Activated T-helper 1 cell treated with anti-CD3 and anti-CD28 coated beads, Interleukin-12 subunit alpha, Interleukin-12 subunit beta, Interleukin-2, Interleukin-4 antibody, amounts not matched to agents 30 ng/mL and 10 ng/mL and 1 ng/mL, durations not matched to agents 14 hours and 24 hours and 36 hours (primary cell): ENCODE measurements around the gene CD38. TPM values are rescaled to one million over a fixed set of nuclear protein-coding genes. Genes with fewer than 3 reads are reported as not detected.
A peak's percentile ranks its signal among the peaks of the same experiment; 100 is the strongest.
"Not testable (repeated sequence)": the region's sequence is repeated elsewhere in the genome, so short reads cannot be mapped to it uniquely, and the experiment has no call there.

Source experiments
- DNase-seq: peaks from one replicate; pipeline ENCODE4 v3.0.0; 2021; ENCODE audit warnings: low spot score
- H3K27ac Mint-ChIP-seq: one replicate; pipeline ENCODE4 v1.8.0; 2021; ENCODE audit warnings: mild to moderate bottlenecking, mixed read lengths
- H3K27me3 Mint-ChIP-seq: one replicate; pipeline ENCODE4 v1.8.0; 2022; ENCODE audit warnings: mild to moderate bottlenecking, moderate library complexity, mixed read lengths; ENCODE audit not compliant: insufficient read depth
- H3K36me3 Mint-ChIP-seq: one replicate; pipeline ENCODE4 v1.8.0; 2021; ENCODE audit warnings: low read depth, mixed read lengths
- H3K4me1 Mint-ChIP-seq: one replicate; pipeline ENCODE4 v1.8.0; 2021; ENCODE audit warnings: low read depth, mixed read lengths
- H3K4me3 Mint-ChIP-seq: one replicate; pipeline ENCODE4 v1.8.0; 2021; ENCODE audit warnings: mild to moderate bottlenecking, moderate library complexity, mixed read lengths
- H3K9me3 Mint-ChIP-seq: one replicate; pipeline ENCODE4 v1.8.0; 2021; ENCODE audit warnings: mixed read lengths
- intact Hi-C: fragments of 100-400 bp; cut with micrococcal nuclease; formaldehyde crosslinking; loops from one replicate; pipeline ENCODE4 v1.15.1; 2024
- total RNA-seq: library from RNA; stranded (reverse); gene quantifications from 2 replicates; pipeline ENCODE4 v1.2.3, GENCODE V29; 2022

CD38 gene
- total RNA-seq, 1 donor from 2014 or later: 152 TPM

DNA sequence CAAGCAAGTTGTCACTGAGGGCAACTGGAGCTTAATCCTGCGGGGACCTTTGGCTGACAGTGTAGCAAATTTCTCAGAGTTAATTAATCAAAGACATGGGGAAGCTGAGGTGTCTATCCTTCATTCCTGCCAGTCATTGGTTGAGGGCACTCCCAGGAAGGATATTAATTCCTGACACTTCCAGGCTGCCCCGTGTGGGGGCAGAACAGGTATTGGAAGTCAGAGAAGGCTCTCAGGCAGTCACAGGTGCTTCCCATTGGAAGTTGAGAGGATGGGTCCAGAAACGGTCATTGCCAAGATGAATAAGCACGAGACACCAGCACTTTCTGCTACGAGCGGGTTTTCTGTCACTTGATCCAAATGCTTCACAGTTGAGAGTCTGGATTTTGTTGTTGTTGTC, 29.1 kb upstream of the CD38 start:
- Mint-ChIP-seq H3K4me1 (peaks cover 30% of the 10 kb centered on the region), H3K27ac (no peak overlapping the region), H3K27me3 (no peaks in the 10 kb centered on the region), H3K4me3 (no peak overlapping the region), H3K9me3 (peaks cover 31% of the 10 kb centered on the region), H3K36me3 (peaks cover 15% of the 10 kb centered on the region)
- intact Hi-C loops: no loop called here
- no peak for DNase-seq

DNA sequence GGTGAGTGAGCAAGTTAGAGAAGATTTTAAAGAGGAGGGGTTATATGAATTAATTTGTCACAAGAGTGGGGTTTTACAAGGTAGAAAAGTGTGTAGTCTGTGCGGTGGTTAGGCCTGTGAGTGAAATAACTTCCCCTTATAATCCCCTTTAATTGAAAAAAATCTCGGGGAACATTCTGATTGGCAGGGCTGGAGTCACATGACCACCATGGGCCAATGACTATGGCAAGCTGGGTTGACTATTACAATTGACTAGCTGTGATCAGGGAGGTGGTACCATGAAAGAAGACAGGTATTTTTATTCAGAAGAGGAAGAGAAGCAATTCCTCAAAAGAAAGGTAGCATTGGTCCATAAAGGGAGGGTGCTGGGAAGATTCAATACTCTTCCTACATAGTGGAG, 27.0 kb upstream of the CD38 start:
- H3K9me3 Mint-ChIP-seq: peaks cover 18% of the 10 kb centered on the region
- peaks cover 44% of the 10 kb centered on the region for H3K4me1 Mint-ChIP-seq
- peak overlapping the region; percentile 9 for H3K27ac Mint-ChIP-seq
- H3K27me3 Mint-ChIP-seq: no peaks in the 10 kb centered on the region
- peaks cover 3% of the 10 kb centered on the region for H3K36me3 Mint-ChIP-seq
- no peak for DNase-seq
- H3K4me3 Mint-ChIP-seq: no peak overlapping the region
- intact Hi-C loops: no loop called here

DNA sequence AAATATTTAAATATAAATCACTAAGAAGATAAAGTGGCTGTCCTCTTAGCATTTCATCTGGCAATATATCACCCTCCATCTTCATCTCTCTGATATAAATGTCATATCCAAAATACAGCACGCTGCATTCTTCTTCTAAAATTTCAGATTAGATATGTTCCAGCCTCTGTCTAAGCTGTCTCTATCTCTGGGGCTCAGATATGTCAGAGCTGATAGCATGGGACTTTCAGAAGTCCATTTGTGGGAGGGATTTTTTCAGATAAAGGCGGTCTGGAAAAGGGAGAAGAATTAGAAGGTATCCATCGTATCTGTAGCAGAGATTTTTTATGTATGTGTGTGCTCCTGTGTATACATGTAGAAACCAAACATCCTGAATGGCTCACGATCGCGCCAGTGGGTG, 25.0 kb upstream of the CD38 start:
- H3K4me1 Mint-ChIP-seq: peaks cover 44% of the 10 kb centered on the region
- H3K27ac Mint-ChIP-seq: peak overlapping the region; percentile 94
- no peak overlapping the region for H3K4me3 Mint-ChIP-seq
- no peaks in the 10 kb centered on the region for H3K27me3 Mint-ChIP-seq
- DNase-seq: no peak
- no peaks in the 10 kb centered on the region for H3K36me3 Mint-ChIP-seq
- intact Hi-C loops: loop anchor here (2.0 kb wide), 1 partner anchor 52 kb away; no protein-coding TSS in a partner anchor
- H3K9me3 Mint-ChIP-seq: peaks cover under 1% of the 10 kb centered on the region

DNA sequence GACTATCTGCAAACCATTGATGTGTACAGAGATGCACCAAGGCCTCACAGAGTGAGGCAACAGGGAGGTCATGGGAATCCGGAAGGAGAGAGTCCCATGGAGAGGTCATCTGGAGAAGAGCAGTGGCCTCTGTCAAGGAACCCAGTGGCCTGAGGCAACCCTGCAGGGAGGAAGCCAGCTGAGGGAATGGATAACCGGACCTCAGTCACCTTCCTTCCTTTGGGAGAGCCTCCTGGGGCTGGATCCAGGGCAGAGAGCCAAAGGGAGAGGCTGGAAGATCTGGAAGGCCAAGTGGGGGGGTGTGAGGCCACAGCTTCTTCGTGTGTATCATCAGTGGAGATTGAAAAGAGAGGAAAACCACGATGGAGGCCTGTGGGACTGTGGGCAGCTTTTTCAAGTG, 24.3 kb upstream of the CD38 start:
- Mint-ChIP-seq H3K9me3 (no peaks in the 10 kb centered on the region), H3K27me3 (no peaks in the 10 kb centered on the region), H3K27ac (peak overlapping the region; percentile 94), H3K36me3 (no peaks in the 10 kb centered on the region), H3K4me1 (peaks cover 44% of the 10 kb centered on the region), H3K4me3 (peak overlapping the region; percentile 45)
- intact Hi-C loops: loop anchor here (1.0 to 2.0 kb wide), 2 partner anchors 7 to 53 kb away; no protein-coding TSS in a partner anchor
- no peak for DNase-seq

DNA sequence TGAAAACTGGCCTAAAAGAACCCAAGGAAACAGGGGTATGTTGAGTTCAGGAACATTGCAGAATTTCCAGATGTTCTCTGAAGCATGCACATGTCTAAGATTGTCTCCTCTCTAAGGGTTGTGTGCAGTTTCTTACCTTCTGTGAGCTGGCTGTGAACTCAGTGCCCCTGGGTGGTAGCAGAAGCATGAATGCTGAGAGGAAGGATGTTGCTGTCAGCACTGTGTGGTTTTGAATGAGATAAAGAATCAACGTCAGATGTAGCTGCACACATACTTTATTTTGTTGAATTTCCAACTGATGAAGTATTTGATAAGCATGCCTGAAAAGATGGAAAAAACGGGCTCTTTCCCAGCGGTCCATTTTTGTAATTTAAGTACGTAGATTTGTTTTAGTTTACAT, 23.8 kb upstream of the CD38 start:
- DNase-seq: peak; percentile 56
- H3K9me3 Mint-ChIP-seq: peaks cover under 1% of the 10 kb centered on the region
- peak overlapping the region; percentile 94 for H3K27ac Mint-ChIP-seq
- intact Hi-C loops: loop anchor here (1.0 kb wide), 1 partner anchor 8 kb away; no protein-coding TSS in a partner anchor
- H3K4me3 Mint-ChIP-seq: peak overlapping the region; percentile 43
- H3K27me3 Mint-ChIP-seq: no peaks in the 10 kb centered on the region
- no peaks in the 10 kb centered on the region for H3K36me3 Mint-ChIP-seq
- peaks cover 44% of the 10 kb centered on the region for H3K4me1 Mint-ChIP-seq

DNA sequence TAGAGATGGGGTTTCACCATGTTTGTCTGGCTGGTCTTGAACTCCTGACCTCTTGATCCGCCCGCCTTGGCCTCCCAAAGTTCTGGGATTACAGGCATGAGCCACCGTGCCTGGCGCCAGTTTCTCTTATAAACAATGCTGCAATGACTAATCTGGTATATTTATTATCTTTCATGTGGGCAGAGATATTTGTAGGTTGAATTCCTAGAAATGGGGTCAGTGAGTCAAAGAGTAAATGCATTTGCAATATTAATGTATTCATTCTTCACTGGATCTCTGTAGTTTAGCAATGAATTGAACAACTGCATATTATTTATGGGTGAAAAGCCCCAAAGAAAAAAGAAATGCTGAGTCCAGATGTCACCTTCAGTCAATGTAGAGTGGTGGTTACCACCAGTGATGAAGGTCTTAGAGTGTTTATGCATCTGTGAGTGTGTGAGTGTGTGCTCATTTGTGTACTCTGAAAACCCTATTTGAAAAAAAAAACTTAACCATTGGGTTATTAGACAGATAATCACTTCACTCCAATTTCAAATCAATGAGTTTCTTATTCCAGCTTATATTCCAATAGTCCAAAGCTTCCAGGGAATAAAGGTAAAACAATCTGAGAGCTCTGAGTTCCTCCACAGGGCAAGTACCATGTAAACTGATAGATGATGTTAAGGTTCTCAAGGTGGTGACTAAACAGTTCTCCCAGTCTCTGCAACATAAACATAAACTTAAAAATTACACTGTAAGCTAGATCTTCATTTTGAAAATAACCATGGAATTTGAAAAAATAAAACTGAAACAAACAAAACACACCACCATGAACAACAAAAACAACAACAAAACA, 22.6 kb upstream of the CD38 start:
- H3K27me3 Mint-ChIP-seq: no peaks in the 10 kb centered on the region
- peaks cover 1% of the 10 kb centered on the region for H3K36me3 Mint-ChIP-seq
- intact Hi-C loops: loop anchor here (1.0 to 5.0 kb wide), 15 partner anchors 11 to 1822 kb away; partner anchors contain the start of genes CD38, CPEB2, FAM200B and FBXL5
- peaks cover 4% of the 10 kb centered on the region for H3K9me3 Mint-ChIP-seq
- H3K4me3 Mint-ChIP-seq: peak overlapping the region; percentile 76
- no peak for DNase-seq
- peak overlapping the region; percentile 94 for H3K27ac Mint-ChIP-seq
- peaks cover 49% of the 10 kb centered on the region for H3K4me1 Mint-ChIP-seq

DNA sequence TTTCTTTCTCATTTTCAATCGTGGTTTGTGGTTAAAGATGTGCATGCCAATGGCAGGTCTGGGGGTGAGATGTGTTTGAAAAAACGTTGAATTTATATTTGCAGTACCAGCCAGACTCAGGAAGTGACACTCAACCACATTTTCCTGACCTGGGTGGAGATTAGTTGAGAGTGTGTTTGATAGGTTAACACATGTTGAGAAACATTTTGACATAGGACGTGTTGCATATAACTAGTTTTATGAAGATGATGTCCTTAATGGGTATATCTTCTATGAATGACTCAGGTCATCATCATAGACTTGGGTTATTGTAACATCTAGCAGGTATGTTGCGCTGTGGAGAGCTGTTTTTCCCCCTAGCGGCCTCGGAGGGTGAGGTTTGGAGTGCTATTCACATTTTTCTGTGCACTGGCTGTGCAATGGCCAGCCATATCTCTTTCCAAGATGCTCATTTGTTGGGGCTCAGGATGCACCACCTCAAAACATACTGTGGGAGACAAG, 21.7 kb upstream of the CD38 start:
- no peaks in the 10 kb centered on the region for H3K27me3 Mint-ChIP-seq
- peaks cover 54% of the 10 kb centered on the region for H3K4me1 Mint-ChIP-seq
- intact Hi-C loops: loop anchor here (1.0 to 5.0 kb wide), 15 partner anchors 10 to 1821 kb away; partner anchors contain the start of genes CD38, CPEB2, FAM200B and FBXL5
- H3K4me3 Mint-ChIP-seq: peak overlapping the region; percentile 76
- peak overlapping the region; percentile 94 for H3K27ac Mint-ChIP-seq
- peaks cover 4% of the 10 kb centered on the region for H3K9me3 Mint-ChIP-seq
- peak; percentile 73 for DNase-seq
- H3K36me3 Mint-ChIP-seq: peaks cover 1% of the 10 kb centered on the region

DNA sequence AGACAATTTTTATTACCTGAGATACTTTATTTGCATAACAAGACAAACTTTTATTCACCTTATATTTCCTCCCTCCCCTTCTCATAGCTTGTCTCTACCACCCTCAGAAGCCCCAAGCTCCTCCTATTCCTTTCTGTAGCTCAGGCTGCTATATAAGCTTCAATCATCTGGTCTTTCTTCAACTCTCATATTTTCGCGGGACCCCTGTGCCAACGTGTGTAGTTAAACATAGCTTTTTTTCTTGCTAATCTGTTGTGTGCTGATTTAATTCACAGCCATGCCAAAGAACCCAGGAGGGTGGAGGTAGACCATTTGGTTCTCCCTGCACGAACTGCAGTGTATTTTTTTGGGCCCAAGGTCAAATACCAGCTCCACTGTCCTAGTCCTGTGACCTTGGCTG, 21.1 kb upstream of the CD38 start:
- intact Hi-C loops: loop anchor here (5.0 kb wide), 4 partner anchors 755 to 1820 kb away; partner anchors contain the start of genes CPEB2 and LAP3
- Mint-ChIP-seq H3K4me3 (peak overlapping the region; percentile 76), H3K9me3 (peaks cover 4% of the 10 kb centered on the region), H3K27me3 (no peaks in the 10 kb centered on the region), H3K36me3 (peaks cover 1% of the 10 kb centered on the region), H3K4me1 (peaks cover 56% of the 10 kb centered on the region), H3K27ac (peak overlapping the region; percentile 94)
- DNase-seq: no peak

DNA sequence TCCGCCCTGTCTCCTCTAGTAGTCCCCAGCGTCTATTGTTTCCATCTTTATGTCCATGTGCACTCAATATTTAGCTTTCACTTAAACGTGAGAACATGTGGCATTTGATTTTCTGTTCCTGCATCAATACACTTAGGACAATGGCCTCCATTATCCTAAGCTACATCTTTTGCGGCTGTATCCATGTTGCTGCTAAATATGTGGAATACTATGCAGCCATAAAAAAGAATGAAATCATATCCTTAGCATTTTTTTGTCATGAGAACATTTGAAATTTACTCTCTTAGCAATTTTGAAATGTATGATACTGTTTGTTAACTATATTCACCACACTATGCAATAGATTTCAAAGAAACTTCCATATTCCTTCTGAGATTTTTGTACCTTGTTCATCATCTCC, 19.8 kb upstream of the CD38 start:
- Mint-ChIP-seq H3K4me1 (peaks cover 59% of the 10 kb centered on the region), H3K27me3 (no peaks in the 10 kb centered on the region), H3K4me3 (no peak overlapping the region), H3K27ac (peak overlapping the region; percentile 74), H3K36me3 (peaks cover 1% of the 10 kb centered on the region), H3K9me3 (peaks cover 4% of the 10 kb centered on the region)
- intact Hi-C loops: loop anchor here (5.0 kb wide), 4 partner anchors 756 to 1819 kb away; partner anchors contain the start of genes CPEB2 and LAP3
- DNase-seq: no peak

DNA sequence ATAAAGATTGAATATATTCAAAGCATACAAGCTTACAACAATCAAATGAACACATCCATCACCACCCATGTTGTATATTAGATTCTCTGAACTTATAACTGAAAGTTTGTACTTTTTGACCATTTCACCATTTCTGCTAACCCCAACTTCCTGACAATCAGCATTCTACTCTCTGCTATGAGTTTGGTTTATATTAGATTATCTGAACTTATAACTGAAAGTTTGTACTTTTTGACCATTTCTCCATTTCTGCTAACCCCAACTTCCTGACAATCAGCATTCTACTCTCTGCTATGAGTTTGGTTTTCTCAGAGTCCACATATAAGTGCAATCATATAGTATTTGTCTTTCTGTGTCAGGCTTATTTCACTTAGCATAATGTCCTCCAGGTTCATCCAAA, 15.7 kb upstream of the CD38 start:
- intact Hi-C loops, H3K27ac Mint-ChIP-seq, H3K36me3 Mint-ChIP-seq, DNase-seq, H3K27me3 Mint-ChIP-seq: not testable (repeated sequence)
- H3K4me3 Mint-ChIP-seq: peak overlapping the region; percentile 10
- peaks cover 55% of the 10 kb centered on the region for H3K4me1 Mint-ChIP-seq
- H3K9me3 Mint-ChIP-seq: peaks cover 13% of the 10 kb centered on the region

DNA sequence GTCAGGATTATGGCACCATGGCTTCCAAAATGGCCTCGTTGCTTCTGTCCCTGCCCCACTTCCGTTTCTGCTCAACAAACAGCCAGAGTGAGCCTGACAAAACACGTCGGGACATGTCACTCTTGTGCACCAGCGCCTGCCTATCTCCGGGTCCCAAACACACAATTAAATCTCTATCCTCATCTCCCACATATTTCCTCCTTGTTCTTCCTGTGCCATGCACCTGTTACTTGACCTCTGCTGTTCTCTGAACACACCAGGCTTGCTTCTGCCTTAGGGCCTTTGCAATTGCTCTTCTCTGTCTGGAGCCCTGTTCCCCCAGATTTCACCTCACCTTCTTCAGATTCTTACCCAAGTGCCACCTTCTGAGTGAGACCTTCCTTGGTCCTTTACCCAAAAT, 12.7 kb upstream of the CD38 start:
- H3K36me3 Mint-ChIP-seq: peaks cover 9% of the 10 kb centered on the region
- intact Hi-C loops: no loop called here
- peak overlapping the region; percentile 43 for H3K4me3 Mint-ChIP-seq
- DNase-seq: no peak
- H3K9me3 Mint-ChIP-seq: peaks cover 9% of the 10 kb centered on the region
- H3K4me1 Mint-ChIP-seq: peaks cover 68% of the 10 kb centered on the region
- no peaks in the 10 kb centered on the region for H3K27me3 Mint-ChIP-seq
- H3K27ac Mint-ChIP-seq: peak overlapping the region; percentile 87

DNA sequence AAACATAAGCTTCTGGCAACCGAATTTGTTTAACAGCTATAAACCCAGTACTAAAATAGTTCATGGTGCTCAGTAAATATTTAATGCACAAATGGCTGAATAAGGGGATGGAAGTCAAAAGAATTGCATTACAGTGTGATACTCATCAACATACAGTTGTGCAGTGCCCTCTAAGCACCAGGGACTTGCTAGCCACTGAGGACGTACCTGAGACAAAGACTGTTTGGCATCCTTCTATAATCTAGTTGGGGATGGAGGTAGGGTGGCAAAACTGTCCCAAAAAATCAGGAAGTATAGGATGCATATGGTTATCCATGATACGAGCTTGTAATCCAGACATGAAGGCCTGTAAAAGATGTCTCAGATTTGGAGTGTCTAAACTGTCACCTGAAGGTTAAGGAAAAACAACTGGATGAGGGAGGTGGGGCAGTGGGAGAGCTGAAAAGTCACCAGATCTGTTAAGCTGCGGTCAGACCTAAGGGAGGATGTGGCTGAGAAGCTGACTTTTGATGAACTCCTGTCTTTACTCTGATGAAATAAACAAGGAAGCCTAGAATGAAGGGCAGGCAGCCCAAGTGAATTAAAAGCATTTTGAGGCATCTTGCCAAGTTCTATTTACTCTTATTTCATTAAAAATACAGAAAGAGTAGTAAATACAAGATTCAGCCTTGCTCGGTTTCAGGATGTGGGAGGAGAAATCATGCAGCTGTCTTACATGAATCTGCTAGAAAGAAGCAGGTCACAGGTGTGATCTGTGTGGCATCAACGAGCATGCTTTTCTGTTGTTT, 12.0 kb upstream of the CD38 start:
- H3K27me3 Mint-ChIP-seq: no peaks in the 10 kb centered on the region
- peaks cover 9% of the 10 kb centered on the region for H3K9me3 Mint-ChIP-seq
- peak overlapping the region; percentile 87 for H3K27ac Mint-ChIP-seq
- DNase-seq: peak; percentile 54
- H3K4me3 Mint-ChIP-seq: peak overlapping the region; percentile 43
- peaks cover 73% of the 10 kb centered on the region for H3K4me1 Mint-ChIP-seq
- intact Hi-C loops: loop anchor here (1.0 kb wide), 2 partner anchors 10 to 12 kb away; partner anchors contain the start of gene CD38
- peaks cover 9% of the 10 kb centered on the region for H3K36me3 Mint-ChIP-seq
